GM19372 (cell line): ENCODE results near the gene UAP1.
A peak's percentile ranks its signal among the peaks of the same experiment; 100 is the strongest.

Experiments used
- ATAC-seq: cut with Tn5 transposase; IDR thresholded peaks from one replicate; pipeline ENCODE4 v1.9.1; 2021; ENCODE audit warnings: mild to moderate bottlenecking, low read depth, moderate library complexity; ENCODE audit not compliant: unreplicated experiment

UAP1 gene

GRCh38 chr1:162612606-162613400, 51.3 kb downstream of the UAP1 start:
- no peak for ATAC-seq

GRCh38 chr1:162616848-162617247, 55.3 kb downstream of the UAP1 start:
- ATAC-seq: no peak

- ATAC-seq: no peak
Observed at GRCh38 chr1:162617513-162617912, 56.0 kb downstream of the UAP1 start.

GRCh38 chr1:162619076-162619475, 57.6 kb downstream of the UAP1 start:
- ATAC-seq: no peak

GRCh38 chr1:162621256-162621655, 59.7 kb downstream of the UAP1 start:
- ATAC-seq: no peak

- ATAC-seq: no peak
Observed at GRCh38 chr1:162625679-162626078, 64.2 kb downstream of the UAP1 start.

GRCh38 chr1:162626094-162626493, 64.6 kb downstream of the UAP1 start:
- no peak for ATAC-seq

GRCh38 chr1:162626761-162627160, 65.2 kb downstream of the UAP1 start:
- ATAC-seq: no peak

GRCh38 chr1:162627662-162628296, 66.3 kb downstream of the UAP1 start:
- no peak for ATAC-seq

GRCh38 chr1:162629077-162629627, 67.6 kb downstream of the UAP1 start:
- ATAC-seq: no peak

- no peak for ATAC-seq
Observed at GRCh38 chr1:162629651-162630050, 68.1 kb downstream of the UAP1 start.

- no peak for ATAC-seq
Observed at GRCh38 chr1:162631546-162632191, 70.1 kb downstream of the UAP1 start.

- no peak for ATAC-seq
Observed at GRCh38 chr1:162632217-162632666, 70.7 kb downstream of the UAP1 start, which contains the start of gene DDR2. Gene DDR2 (plus strand): TSS chr1:162632464. CDS start chr1:162719064, 86,600 bp downstream.

GRCh38 chr1:162632698-162633080, 71.2 kb downstream of the UAP1 start:
- no peak for ATAC-seq

- ATAC-seq: no peak
Observed at GRCh38 chr1:162633081-162633762, 71.7 kb downstream of the UAP1 start.

- no peak for ATAC-seq
Observed at GRCh38 chr1:162635418-162635817, 73.9 kb downstream of the UAP1 start.

GRCh38 chr1:162639718-162640117, 78.2 kb downstream of the UAP1 start:
- peak; percentile 71 for ATAC-seq

GRCh38 chr1:162641114-162641513, 79.6 kb downstream of the UAP1 start:
- no peak for ATAC-seq

- no peak for ATAC-seq
Observed at GRCh38 chr1:162644986-162645314, 83.4 kb downstream of the UAP1 start.

GRCh38 chr1:162645666-162646065, 84.1 kb downstream of the UAP1 start:
- no peak for ATAC-seq

- no peak for ATAC-seq
Observed at GRCh38 chr1:162649583-162649982, 88.1 kb downstream of the UAP1 start.
